GM10248 (cell line): ENCODE measurements around the gene IL3.

ENCODE experiments used
- CTCF ChIA-PET: fragments of 300-600 bp; sonication (Branson Sonifier 250); formaldehyde crosslinking; extraction: SDS; loops from one replicate; lab custom pipeline; 2021; ENCODE audit warnings: antibody characterized with exemption; lab: Yijun Ruan, JAX
- POLR2A ChIA-PET: fragments of 350-650 bp; sonication (Branson Sonifier 250); formaldehyde crosslinking; extraction: SDS; loops from one replicate; lab custom pipeline; 2020; ENCODE audit warnings: antibody characterized with exemption; lab: Yijun Ruan, JAX
- DNase-seq: peaks from one replicate; pipeline ENCODE4 v3.0.0; 2012; ENCODE audit errors: extremely low spot score
- TF ChIP-seq, protein P1 (sequence below): IDR thresholded peaks from 2 replicates; pipeline ENCODE4 v1.5.1; 2012; ENCODE audit warnings: mild to moderate bottlenecking, low read depth; ENCODE audit errors: extremely low read depth, missing control alignments, control extremely low read depth

The IL3 gene

DNA sequence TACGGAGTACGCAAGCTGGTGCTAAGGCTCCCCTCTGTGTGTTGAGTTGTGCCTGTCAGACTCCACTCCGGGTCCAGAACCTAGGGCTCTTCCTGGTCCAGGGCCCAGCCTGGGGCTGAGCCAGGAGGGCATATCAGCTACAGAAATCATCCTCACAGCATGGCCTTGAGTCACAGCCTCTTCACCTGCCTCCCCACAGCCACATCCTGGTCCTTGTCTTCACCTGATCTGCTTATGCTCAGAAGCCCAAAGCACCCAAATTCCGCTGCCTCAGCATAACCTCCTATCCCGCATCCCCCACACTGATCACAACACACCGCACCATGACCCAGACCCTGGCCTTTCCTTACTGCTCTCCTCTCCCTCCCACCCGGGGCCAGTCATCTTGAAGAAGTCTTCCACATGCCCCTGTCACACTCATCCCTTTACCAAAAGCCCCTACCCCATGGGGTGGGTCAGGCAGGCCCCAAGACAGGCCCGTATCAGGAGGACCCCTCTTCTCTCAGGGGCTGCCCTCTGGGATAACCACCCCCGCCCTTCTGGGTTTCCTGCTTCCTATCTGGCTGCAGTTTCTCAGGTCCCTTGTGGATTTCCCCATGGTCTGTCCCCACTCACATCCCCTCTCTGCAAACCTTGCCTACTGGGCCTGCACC lies 1.3 kb upstream of the IL3 start:
- ChIA-PET POLR2A (no interaction called here), CTCF (interaction anchor here (0.6 to 1.8 kb wide), 5 partner anchors 11 to 179 kb away, joined by 3 to 5 read pairs (median 3); no protein-coding TSS in a partner anchor)
- no peak for DNase-seq
- TF ChIP-seq, protein P1, sequence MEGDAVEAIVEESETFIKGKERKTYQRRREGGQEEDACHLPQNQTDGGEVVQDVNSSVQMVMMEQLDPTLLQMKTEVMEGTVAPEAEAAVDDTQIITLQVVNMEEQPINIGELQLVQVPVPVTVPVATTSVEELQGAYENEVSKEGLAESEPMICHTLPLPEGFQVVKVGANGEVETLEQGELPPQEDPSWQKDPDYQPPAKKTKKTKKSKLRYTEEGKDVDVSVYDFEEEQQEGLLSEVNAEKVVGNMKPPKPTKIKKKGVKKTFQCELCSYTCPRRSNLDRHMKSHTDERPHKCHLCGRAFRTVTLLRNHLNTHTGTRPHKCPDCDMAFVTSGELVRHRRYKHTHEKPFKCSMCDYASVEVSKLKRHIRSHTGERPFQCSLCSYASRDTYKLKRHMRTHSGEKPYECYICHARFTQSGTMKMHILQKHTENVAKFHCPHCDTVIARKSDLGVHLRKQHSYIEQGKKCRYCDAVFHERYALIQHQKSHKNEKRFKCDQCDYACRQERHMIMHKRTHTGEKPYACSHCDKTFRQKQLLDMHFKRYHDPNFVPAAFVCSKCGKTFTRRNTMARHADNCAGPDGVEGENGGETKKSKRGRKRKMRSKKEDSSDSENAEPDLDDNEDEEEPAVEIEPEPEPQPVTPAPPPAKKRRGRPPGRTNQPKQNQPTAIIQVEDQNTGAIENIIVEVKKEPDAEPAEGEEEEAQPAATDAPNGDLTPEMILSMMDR, result no peak

DNA sequence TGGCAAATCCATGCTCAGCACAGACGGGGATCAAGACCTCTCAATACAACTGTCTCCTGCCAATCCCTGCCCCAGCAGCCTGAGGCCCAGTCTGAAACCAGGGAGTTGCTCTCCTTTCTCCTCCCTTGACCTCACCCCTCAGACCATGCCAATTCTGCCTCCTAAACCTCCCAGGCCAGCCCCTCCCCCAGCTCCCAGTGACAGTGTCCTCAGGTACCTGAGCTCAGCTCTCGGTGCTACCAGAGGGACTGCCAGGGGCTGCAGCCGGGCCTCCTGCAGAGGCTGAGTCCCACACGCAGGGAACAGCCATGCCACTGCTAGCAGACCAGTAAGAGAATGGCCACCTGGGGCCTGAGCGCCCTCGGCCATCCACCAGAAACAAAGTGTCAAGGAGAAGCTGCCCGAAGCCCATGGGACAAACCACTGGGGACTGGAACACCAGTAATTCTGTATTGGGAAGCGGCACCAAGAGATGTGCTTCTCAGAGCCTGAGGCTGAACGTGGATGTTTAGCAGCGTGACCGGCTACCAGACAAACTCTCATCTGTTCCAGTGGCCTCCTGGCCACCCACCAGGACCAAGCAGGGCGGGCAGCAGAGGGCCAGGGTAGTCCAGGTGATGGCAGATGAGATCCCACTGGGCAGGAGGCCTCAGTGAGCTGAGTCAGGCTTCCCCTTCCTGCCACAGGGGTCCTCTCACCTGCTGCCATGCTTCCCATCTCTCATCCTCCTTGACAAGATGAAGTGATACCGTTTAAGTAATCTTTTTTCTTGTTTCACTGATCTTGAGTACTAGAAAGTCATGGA lies 557 bp upstream of the IL3 start:
- ChIA-PET POLR2A (no interaction called here), CTCF (interaction anchor here (0.9 to 7.5 kb wide), 5 partner anchors 12 to 637 kb away, joined by 3 to 63 read pairs (median 7); no protein-coding TSS in a partner anchor)
- DNase-seq, result no peak
- TF ChIP-seq, protein P1, result no peak

DNA sequence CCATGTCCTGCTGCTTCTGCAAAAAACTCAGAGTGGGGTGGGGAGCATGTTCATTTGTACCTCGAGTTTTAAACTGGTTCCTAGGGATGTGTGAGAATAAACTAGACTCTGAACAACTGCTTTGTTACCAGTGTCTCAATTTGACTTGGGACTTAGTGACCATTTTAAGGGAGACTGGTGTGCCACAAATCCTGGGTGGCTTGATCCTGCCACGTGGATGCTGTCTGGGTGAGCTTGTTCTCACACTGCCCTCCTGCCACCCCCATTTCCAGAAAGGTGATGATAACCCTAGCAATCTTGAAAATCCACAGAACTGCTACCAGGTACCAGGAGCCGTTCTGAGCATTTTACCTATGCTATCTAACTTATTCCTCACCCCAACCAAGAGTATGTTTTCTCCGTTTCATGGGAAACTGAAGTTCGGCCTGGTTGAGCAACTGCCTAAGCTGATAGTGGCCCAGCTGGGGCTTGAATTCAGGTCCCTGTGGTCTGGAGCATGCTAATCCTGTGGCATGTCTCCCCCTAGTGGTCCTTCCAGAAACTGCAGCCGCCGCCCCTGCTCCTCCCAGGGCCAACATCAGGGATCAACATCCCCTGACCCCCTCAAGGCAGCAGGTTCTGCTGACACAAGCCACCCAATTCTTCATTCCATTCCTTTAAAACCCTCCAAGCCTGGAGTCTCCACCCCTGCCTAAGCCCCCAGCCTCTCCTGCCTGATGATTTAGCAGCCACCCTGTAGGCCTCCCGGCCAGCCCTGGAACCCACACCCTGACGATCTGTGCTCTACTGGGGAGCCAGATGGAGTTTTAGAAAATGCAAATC lies 2.8 kb downstream of the IL3 start:
- DNase-seq, result peak; percentile 78
- ChIA-PET CTCF (interaction anchor here (0.6 to 8.5 kb wide), 48 partner anchors 9 to 1192 kb away, joined by 3 to 105 read pairs (median 4); partner anchors contain the start of genes ACSL6, CSF2 and FNIP1), POLR2A (interaction anchor here (0.6 kb wide), 1 partner anchor 438 kb away, joined by 8 read pairs; no protein-coding TSS in a partner anchor)
- TF ChIP-seq, protein P1, result peak; percentile 94

DNA sequence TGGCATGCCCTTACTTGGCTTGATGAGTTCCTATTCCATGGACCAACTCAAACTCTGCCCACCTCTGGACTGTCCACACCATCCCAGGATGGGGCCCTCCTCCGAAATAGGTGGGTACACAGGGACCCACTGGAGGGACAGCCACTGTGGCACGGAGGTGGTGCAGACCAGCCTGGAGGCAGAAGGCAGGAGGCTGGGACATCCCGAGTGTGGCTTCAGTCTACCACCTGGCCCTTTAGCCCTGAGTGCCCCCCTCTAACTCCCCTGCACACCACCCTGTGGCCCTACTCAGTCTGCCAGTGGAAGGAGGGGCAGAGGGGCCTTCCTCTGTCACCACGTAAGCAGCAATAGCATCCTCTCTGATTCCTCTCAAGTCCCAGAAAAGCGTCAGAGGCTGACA lies 3.7 kb downstream of the IL3 start:
- ChIA-PET CTCF (interaction anchor here (1.0 to 8.5 kb wide), 26 partner anchors 8 to 680 kb away, joined by 3 to 105 read pairs (median 9); partner anchors contain the start of gene CSF2), POLR2A (no interaction called here)
- no peak for DNase-seq
- TF ChIP-seq, protein P1, result no peak

DNA sequence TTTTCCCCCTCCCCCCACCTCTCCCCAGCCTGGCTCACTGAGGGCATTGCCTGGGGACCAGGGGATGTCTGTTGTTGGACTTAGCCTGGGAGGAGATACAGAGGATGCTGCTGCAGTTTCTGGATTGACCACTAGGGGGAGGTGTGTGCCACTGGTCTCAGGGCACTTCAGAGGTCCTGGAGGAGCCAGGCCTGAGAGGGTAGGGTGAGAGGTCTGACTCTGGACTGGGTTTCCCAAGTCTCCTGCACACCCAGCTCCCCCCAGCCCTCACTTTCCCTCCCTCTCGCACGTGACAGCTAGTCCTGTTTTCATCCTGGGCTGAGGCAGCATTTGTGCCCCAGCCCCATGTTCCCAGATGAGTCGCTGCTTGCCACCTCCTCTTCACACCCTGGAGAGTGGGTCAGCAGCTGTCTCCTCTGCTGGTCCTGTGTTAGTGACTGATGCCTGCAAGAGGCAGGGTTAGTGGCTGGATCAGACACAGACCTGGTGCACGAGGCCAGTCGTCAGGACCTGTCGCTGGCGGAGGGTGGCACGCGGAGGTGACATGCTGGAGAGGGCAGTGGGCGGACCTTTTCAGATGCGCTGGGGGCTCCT lies 4.4 kb downstream of the IL3 start:
- CTCF ChIA-PET, result interaction anchor here (0.7 to 8.5 kb wide), 40 partner anchors 9 to 476 kb away, joined by 3 to 105 read pairs (median 4); partner anchors contain the start of genes CSF2 and P4HA2
- DNase-seq, result peak; percentile 85

More for the DNA sequence above, 4.4 kb downstream of the IL3 start:
- POLR2A ChIA-PET, result no interaction called here
- TF ChIP-seq, protein P1, result peak; percentile 91
